Fibroblast of the aortic adventitia (primary cell): ENCODE results near the gene ATP8A2. TPM values are rescaled to one million over a fixed set of nuclear protein-coding genes. Genes with fewer than 3 reads are reported as not detected.

Experiments
- DNase-seq: peaks from one replicate; pipeline ENCODE4 v3.0.0-alpha.2; 2010; ENCODE audit warnings: low read depth
- H3K4me3 ChIP-seq: 2 replicates; pipeline ENCODE4 v1.5.1; 2011; ENCODE audit warnings: low read depth, mild to moderate bottlenecking, control low read depth, low read length, moderate library complexity
- total RNA-seq: library from RNA; depleted of rRNA; stranded (reverse); fragments of >200 nt; gene quantifications from 2 replicates; pipeline ENCODE4 v1.2.3, GENCODE V29; 2012; ENCODE audit warnings: low replicate concordance
- TF ChIP-seq, protein P1 (sequence below): IDR thresholded peaks from 2 replicates; pipeline ENCODE4 v1.5.1; 2011; ENCODE audit warnings: mild to moderate bottlenecking, low read length, control low read depth, inconsistent platforms; ENCODE audit not compliant: insufficient read depth

The ATP8A2 gene
- total RNA-seq, 1 donor: under 0.01 TPM

DNA sequence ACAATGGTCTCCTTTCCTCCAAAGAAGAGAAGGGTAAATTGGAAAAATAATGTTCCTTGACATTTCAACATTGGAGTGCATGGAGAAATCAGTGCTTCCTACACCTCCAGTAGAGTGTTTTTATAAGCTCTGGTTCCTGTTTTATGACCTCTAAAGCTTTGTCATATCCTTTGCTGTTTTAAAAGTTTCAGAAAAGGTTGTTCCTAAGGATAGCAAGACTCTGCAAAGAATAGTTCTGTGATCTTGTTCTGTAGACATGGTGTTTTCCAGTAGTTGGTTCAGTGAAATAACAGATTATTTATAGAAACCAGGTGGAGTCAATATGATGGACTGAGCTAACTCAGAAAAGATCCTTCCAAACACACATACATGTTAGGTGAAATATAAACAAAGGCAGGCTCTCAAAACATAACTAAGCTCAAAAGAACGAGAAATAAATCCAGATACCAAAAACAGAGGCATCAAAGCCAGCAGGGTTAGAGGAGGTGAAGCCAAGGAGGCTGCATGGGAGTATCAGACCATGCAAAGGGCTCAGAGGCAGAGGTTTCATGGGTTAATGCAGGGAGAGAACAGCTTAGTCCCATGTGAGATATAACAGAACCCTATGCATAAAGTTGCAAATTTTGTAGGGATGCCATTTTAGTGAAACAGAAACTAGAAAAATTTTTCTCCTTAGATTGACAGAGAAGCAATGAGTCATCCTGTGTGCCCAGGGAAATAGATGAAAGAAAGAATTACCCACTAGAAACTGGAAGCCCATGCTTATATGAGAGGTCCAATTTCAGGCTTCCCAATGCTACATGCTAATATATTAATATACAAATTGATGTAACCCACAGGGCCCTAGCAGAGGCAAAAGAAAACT, 635.7 kb downstream of the ATP8A2 start:
- TF ChIP-seq, protein P1, sequence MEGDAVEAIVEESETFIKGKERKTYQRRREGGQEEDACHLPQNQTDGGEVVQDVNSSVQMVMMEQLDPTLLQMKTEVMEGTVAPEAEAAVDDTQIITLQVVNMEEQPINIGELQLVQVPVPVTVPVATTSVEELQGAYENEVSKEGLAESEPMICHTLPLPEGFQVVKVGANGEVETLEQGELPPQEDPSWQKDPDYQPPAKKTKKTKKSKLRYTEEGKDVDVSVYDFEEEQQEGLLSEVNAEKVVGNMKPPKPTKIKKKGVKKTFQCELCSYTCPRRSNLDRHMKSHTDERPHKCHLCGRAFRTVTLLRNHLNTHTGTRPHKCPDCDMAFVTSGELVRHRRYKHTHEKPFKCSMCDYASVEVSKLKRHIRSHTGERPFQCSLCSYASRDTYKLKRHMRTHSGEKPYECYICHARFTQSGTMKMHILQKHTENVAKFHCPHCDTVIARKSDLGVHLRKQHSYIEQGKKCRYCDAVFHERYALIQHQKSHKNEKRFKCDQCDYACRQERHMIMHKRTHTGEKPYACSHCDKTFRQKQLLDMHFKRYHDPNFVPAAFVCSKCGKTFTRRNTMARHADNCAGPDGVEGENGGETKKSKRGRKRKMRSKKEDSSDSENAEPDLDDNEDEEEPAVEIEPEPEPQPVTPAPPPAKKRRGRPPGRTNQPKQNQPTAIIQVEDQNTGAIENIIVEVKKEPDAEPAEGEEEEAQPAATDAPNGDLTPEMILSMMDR: no peak
- no peak overlapping the region for H3K4me3 ChIP-seq
- no peak for DNase-seq

DNA sequence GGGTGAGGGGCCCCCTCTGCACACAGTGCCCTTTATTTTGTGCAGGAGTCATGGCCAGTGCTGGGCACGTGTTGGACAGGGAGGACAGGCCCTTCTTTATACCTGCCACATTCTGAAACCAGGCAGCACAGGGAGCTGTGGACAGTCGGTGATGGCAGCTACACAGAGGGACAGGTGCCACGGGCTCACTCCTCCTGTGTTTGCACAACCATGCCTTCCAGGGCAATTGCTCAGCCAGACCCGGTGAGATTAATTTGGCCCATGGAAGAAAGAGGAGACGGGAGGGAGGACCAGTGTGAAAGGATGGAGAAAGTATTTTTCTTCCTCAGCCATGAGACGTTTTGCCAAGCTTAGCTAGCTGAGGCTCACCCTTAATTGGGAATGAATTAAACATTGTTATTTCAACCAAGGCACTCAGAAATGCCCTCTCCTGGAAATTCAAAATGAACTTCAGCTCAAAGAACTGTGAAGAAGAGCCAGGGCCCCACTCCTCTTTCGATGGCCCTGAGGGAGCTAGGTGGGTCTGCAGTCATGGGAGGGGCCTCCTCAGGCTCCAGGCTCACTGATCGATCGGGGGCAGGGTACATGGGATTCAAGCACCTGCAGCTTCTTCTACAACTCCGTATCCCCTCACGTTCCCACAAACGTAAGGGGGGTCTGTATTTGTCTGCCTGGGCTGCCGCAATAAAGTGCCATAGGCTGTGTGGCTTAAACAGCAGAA, 638.9 kb downstream of the ATP8A2 start:
- no peak for DNase-seq
- H3K4me3 ChIP-seq: no peak overlapping the region
- TF ChIP-seq, protein P1: no peak

DNA sequence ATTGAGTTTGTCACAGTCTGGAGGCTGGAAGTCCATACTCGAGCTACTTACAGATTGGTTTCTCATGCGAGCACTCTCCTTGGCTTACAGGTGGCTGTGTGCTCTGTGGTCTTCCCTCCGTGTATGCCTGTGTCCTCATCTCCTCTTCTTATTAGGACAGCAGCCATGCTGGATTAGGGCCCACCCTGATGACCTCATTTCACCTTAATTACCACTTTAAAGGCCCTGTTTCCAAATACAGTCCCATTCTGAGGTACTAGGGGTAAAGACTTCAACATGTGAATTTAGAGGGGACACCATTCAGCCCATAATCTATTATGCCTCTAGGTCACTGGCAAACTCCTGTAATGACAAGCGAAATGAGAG, 639.4 kb downstream of the ATP8A2 start:
- TF ChIP-seq, protein P1: no peak
- H3K4me3 ChIP-seq: no peak overlapping the region
- no peak for DNase-seq

DNA sequence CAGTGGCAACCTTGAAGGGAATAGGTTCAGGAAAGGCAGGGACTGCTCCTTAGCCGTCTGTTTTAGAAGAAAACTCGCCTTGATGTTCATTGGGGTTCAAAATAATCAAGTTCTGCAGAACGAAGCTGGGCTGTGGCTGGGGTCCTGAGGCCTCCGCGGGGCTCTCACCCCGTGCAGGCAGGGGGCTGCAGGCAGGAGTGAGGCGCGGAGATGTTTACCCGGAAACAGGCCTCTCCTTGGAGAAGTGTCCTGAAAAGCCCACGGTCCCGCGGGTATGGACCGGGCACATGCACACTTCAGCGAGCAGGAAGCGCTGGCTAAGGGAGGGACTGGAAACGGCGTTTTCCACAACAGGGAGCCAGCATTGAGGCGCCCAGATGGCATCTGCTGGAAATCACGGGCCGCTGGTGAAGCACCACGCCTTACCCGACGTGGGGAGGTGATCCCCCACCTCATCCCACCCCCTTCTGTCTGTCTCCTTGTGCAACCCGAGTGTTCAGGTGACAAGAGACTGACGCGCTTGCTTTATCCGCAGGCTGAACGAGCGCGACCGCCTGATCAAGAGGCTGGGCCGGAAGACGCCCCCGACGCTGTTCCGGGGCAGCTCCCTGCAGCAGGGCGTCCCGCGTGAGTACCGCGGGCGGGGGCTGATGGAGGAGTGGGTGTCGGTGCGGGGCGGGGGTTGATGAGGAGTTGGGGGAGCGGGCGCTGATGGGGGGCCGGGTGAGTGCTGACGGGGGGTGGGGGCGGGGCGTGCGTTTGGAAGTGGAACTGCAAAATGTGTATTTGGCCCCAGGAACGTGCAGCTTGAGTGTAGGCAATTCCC, 640.4 kb downstream of the ATP8A2 start:
- TF ChIP-seq, protein P1: no peak
- no peak for DNase-seq
- no peak overlapping the region for H3K4me3 ChIP-seq

DNA sequence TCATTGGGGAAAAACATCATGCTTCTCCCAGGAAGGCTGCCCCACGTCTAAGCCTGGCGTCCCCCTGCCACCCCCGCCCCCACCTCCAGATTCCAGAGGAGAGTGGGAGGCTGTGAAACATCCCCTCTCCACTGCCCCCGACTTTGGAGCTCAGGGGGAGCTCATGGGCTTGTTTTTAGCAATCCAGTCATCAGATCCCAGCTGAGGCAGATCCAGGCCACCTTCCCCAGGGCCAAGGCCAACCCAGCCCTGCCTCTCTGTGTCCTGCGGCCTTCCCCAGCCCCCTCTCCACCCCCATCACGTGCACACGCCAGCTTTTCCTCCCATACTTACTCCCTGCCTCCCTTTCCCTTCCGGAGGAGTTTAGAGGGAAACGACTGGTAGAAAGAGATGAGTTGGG, 641.2 kb downstream of the ATP8A2 start:
- no peak for DNase-seq
- no peak overlapping the region for H3K4me3 ChIP-seq
- TF ChIP-seq, protein P1: no peak

DNA sequence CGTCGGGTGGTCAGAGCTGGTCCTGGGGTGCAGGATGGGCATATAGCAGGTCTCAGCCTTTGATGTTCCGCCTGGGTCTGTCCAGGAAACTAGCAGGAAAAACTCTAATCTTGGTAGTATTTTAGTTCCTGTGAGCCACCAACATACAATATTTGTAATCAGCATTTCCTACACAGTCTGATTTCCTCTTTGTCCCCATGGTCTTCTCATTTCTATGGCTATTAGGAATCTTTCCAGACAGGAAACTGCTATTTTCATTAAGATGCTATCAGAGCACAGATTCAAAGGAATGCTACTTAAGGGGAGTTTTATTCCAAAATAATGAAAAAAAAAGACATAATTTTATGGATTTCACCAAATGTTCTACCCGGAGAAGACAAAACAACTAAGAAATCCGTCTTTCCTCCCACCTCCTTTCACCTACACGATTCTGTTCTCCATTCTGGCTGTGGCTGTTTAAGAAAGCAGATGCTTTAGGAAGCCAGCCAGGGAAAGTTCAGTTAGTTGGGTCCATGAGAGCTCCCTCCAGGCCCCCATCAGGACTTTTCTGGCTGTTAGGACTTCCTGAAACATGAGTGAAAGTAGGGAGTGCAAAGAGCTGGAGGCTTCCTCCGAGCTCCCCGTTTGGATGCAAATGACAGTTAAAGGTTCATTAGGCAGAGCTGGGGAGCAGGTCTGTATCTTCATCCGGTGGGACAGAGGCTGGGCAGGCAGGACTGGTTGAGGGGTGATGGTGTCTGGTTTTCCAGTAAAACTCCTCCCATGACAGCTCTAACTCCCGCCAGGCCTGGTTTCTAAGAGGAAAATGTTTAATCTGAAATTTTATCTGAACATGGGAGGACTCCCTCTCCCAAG, 643.7 kb downstream of the ATP8A2 start:
- H3K4me3 ChIP-seq: no peak overlapping the region
- DNase-seq: no peak
- TF ChIP-seq, protein P1: no peak
